GM19324 (cell line): ENCODE results near the gene MYH3.

Experiments
- ATAC-seq: cut with Tn5 transposase; IDR thresholded peaks from one replicate; pipeline ENCODE4 v1.9.1; 2021; ENCODE audit warnings: mild to moderate bottlenecking, moderate library complexity; ENCODE audit not compliant: unreplicated experiment, low FRiP score

MYH3 gene

DNA sequence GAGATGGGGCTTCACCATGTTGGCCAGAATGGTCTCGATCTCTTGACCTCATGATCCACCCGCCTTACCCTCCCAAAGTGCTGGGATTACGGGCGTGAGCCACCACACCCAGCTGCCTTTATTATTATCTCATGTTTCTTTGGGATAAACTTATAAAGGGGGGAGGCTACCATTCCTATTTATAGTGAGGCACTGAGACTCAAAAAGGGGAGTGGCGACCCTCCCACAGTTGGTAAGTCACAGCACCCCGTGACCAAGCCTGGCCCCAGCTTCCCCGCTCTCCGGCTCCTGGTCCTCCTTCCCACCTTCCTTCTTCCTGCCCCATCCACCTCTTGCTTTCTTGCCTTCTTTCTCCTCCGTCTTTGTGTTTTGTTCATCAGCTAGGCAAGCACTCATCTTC, 5.2 kb downstream of the MYH3 start:
- no peak for ATAC-seq

GRCh38 chr17:10649602-10650001, 7.5 kb downstream of the MYH3 start:
- no peak for ATAC-seq

GRCh38 chr17:10648956-10649355, 8.2 kb downstream of the MYH3 start:
- ATAC-seq: no peak

DNA sequence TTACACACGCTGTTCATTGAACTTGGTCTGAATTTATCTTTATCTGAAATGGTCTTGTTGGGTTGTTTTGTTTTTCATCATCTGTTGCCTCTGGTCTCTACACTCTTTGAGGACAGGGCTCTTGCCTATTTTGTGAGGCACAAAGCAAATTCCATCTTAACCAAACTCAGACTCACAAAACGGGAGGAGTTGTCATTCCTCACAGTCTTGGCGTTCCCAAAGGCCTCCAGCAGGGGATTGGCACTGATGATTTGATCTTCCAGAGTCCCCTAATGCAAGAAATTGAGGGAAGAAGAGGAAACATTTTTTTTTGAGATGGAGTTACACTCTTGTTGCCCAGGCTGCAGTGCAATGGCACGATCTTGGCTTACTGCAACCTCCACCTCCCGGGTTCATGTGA, 8.7 kb downstream of the MYH3 start:
- no peak for ATAC-seq

- no peak for ATAC-seq
Measured at GRCh38 chr17:10646392-10646990, 10.6 kb downstream of the MYH3 start.

GRCh38 chr17:10640475-10640874, 16.6 kb downstream of the MYH3 start:
- ATAC-seq: no peak

DNA sequence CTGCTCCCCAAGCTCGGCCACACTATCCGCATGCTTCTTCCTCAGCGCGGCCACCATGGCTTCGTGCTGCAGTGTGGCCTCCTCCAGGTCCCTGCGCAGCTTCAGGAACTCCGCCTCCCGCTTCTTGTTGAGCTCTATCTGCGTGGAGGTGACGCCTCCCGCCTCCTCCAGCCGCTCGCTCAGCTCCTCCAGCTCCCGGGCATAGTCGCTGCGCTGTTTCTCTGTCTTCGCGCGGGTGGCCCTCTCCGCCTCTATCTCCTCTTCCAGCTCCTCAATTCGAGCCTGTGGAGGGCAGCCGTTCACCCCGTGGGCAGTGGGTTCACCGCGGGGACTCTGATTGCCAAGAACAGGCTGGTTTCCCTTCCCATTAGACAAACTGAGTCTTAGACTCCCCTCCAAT, 19.0 kb downstream of the MYH3 start:
- no peak for ATAC-seq

DNA sequence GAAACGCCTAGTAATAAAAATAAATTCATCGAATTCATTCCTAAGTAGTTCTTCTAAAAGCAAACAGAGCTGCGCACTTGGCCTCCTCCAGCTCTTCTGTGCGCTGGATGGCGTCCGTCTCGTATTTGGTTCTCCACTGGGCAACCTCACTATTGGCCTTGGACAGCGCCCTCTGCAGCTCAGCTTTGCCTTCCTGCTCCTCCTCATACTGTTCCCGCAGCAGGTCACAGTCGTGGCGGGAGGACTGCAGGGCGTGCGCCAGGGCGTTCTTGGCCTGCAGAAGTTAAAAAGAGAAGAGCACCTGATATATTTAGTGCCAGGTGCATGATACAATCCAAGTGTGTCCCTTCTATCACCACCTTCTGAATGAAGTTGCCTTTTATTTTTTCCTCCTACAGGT, 21.8 kb downstream of the MYH3 start:
- no peak for ATAC-seq

DNA sequence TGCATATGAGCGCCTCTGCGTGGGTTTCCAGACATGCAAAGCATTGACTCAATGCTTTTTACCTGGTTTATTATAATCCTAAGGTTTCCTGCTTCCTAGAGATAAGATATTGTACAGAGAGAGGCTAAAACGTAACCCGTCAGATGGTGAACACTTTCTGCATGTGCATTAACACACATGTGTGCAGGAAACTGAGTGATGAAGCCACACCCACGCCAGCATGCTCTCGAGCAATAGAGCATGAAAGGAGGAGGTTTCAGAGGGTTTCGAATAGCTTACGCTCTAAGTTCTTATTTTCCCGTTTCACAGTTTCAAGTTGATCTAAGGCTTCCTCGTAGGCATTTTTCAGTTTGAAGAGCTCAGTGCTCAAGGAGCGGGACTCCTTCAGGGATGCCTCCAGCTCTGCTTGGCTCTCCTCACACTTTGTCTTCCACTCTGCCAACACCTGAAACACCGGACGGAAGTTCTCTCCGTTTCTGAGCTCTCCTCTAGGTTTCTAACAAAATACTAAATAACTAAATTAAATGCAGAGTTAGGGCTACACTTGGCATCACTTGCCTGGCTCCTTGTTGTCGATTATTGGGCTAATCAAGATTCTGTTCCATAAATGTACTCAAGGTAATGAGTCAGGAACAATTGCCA, 23.2 kb downstream of the MYH3 start:
- peak; percentile 90 for ATAC-seq

- no peak for ATAC-seq
Measured at GRCh38 chr17:10631701-10632100, 25.4 kb downstream of the MYH3 start.

GRCh38 chr17:10631048-10631700, 25.9 kb downstream of the MYH3 start:
- ATAC-seq: no peak

DNA sequence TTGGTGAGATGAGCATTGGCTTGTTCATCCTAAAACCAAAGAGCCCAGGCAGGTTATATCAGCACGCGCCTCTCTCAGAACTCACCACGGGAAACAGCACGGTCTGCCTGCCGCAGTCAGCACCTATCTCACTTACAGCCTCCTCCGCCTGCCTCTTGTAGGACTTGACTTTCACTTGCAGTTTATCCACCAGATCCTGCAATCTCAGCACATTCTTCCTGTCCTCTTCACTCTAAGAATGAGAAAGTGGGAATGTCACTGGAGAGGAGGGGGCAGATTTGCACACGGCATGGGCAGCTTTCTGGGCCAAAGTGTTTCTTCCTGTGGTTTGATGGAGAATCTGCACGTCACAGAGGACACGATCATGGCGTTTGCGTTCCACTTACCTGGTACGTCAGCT, 27.4 kb downstream of the MYH3 start:
- ATAC-seq: no peak

- ATAC-seq: no peak
Measured at GRCh38 chr17:10628756-10629155, 28.4 kb downstream of the MYH3 start.

DNA sequence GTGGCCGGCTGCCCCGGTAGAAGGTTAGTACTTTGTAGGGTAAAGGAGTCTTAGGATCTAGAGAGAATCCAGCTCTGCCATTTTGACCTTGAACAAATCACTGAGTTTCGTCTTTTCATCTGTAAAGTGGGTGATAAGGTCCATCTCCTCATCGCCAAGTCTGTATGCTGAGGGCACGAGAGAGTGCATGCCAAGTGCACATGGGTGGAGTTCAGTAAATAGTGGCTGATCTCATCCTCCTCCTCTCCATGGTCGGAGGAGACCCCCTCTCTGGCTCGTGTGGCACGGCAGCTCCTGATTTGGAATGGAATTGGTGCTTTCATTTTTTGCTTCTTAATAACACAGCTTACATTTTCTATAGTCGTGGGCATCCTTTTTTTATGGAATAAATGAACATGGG, 30.7 kb downstream of the MYH3 start:
- ATAC-seq: no peak

DNA sequence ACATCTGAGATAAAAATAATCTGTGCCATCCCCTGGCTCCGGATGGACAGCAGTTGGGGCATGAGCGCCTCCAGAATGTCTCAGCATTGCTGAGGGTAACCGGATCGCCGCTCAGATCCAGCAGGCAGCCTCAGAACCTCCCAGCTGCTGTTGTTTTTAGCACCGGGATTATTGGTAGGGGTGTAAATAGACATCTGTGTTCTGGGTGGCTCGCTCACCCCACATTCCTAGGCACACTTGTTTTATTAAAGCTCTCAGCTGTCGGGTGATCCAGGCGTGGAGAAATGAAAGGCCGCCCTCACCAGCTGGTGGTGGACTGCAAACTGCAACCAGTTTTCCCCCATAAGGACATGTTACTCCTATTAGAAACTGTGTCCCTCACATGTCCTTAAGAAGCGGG, 32.1 kb downstream of the MYH3 start:
- ATAC-seq: no peak

DNA sequence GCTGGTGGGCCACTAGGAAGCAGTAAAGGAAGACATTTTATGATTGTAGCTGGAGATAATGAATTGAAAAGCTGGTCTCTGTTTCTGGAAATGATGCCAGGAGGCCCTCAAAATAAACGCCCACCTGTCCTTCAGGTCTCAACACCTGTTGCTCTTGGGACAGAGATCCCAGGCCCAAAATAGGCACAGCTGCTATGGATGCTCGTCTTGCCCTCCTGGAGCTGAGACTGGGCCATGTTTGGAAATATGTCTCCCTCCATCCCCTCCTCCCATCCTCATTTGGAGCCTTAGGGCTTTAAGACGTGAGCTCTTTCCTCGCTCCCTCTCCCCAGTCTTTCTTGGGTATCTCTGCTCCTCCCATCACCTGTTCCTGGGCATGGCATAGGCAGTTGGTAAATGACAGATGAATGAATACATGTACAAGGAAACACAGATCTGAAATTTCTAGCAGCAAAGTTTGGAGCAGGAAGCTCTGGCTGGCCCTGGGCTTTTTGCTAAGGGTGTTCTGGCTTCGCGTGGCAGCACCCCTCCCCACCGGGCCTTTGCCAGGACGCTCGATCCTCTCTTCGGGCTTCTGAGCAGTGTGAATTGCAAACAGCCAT, 33.3 kb downstream of the MYH3 start:
- ATAC-seq: no peak

DNA sequence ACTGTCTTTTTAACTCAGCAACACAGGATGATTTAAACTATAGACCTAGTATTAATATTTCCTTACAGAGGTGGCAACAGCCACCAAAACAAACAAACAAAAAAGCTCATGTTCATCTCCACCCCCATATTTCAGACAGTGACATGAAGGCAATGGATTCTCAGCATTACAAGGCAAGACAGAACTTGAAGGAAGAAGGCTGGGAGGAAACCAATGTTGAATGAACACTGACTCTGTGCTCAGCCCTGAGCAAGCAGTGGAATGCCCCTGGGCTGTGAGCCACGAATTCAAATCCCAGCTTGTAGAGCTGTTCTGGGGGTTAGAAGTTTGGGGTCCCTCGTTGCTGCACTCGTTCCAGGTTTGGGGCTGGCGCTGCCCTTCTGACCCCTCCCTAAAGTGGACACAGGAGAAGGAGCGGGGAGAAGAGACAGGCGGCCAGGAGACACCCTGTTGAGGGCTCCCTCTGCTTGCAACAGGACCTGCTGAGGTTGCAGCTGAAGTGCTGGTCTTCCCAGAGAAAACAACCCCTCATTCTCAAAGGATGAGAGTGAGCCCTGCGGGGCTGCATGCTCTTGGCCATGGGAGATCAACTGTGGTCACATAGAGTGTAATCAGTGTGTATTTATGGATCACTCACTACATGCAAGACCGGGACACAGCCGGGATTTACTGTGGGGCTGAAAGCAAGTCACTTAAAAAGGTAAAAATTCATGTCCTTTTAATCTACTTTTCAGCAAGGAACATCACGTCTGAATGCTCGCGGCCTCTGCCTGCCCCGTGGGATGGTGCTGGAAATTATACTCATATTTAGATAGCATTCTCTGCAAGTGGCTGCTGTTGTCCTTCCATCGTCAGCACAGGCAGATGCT, 34.3 kb downstream of the MYH3 start:
- no peak for ATAC-seq

DNA sequence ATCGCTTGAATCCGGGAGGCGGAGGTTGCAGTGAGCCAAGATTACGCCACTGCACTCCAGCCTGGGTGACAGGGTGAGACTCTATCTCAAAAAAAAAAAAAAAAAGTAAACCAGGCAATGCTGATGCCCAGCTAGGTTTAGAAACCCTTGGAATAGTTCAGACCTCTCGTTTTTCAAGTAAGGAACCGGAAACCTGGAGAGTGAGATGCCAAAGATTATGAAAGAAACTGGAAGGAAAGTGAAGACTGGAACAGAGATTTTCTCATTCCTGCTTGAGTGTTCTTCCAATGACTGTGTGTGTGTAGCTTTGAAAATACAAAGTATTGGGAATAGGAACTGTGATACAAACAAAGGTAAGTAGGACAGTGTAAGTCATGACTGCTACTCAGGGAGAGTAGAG, 35.7 kb downstream of the MYH3 start:
- no peak for ATAC-seq

- ATAC-seq: no peak
Measured at GRCh38 chr17:10620823-10621222, 36.3 kb downstream of the MYH3 start.

- peak; percentile 72 for ATAC-seq
Measured at GRCh38 chr17:10618202-10618635, 38.9 kb downstream of the MYH3 start.

DNA sequence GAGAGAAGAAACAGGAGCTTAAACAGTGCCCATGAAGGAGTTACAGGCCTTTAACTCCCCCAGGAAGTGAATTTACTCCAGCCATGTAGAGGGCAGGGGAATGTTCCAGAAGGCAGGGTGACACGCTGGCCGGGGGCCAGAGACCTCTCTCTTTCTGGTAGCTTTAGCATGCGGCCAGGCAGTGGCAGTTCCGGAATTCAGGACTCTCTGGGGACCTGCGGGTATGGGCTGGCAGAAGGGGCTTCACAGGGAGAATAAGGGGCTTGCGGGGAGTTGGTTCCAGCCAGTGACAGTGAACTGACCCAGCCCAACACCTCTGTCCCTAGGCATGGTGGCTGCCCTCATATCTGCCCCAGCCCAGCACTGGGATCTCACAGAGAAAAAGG, 40.0 kb downstream of the MYH3 start:
- no peak for ATAC-seq
